Spleen (tissue), 7 donors: ENCODE measurements around the gene ATP5F1D.

ENCODE experiments used
- POLR2A ChIP-seq, 3 donors: fragments of 450-650 bp; IDR thresholded peaks; one replicate each; pipeline ENCODE4 v1.5.1; 2017; ENCODE audit warnings: antibody characterized with exemption in 3 of 3, mild to moderate bottlenecking in 1 of 3
- POLR2AphosphoS5 ChIP-seq, 3 donors: sonication (generic); formaldehyde crosslinking; IDR thresholded peaks; one replicate each; pipeline ENCODE4 v1.5.1; 2017; ENCODE audit warnings: antibody characterized with exemption in 3 of 3
- TF ChIP-seq, protein P1 (sequence below), 11 experiments: fragments of 200-600 bp in 7 of 11; fragments of 450-650 bp in 4 of 11; sonication (generic) in 4 of 11; IDR thresholded peaks in 8 of 11; conservative IDR thresholded peaks in 3 of 11; 1 replicate in 7 of 11; 2 replicates in 4 of 11; pipeline versions ENCODE4 v1.4.0 to v1.8.0; 2016 to 2021; ENCODE audit warnings: antibody characterized with exemption in 11 of 11, inconsistent platforms in 4 of 11, mild to moderate bottlenecking in 1 of 11
- donor health status: DM: no; HTN: no; CAD: no; lungs with moderate emphysema.
- donor health status: DM: no; HTN: no; CAD: no.
- donor health status: DM: no; HTN: no; CAD: no.

DNA sequence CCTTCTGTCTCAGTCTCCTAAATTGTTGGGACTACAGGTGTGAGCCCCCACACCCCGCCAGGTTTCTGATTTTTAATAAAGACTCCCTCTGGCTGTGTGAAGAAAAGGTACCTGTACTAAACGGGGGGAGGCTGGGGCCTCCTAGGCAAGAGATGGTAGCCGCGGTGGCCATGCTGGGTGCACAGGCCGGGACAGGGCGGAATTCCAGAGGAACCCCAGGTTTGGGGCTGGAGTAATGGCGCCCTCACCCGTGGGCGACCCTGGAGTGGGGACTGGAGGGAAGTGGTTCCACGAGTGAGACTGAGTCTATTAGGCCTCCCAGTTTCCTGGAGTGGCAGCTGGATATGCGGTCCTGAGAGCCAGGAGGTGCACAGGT is 2.1 kb upstream of the ATP5F1D start:
- TF ChIP-seq, protein P1, sequence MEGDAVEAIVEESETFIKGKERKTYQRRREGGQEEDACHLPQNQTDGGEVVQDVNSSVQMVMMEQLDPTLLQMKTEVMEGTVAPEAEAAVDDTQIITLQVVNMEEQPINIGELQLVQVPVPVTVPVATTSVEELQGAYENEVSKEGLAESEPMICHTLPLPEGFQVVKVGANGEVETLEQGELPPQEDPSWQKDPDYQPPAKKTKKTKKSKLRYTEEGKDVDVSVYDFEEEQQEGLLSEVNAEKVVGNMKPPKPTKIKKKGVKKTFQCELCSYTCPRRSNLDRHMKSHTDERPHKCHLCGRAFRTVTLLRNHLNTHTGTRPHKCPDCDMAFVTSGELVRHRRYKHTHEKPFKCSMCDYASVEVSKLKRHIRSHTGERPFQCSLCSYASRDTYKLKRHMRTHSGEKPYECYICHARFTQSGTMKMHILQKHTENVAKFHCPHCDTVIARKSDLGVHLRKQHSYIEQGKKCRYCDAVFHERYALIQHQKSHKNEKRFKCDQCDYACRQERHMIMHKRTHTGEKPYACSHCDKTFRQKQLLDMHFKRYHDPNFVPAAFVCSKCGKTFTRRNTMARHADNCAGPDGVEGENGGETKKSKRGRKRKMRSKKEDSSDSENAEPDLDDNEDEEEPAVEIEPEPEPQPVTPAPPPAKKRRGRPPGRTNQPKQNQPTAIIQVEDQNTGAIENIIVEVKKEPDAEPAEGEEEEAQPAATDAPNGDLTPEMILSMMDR (IDR thresholded peaks at IDR 0.05 in 8 of 11, conservative IDR thresholded peaks at IDR 0.05 in 3 of 11): no peak
- no peak for TF ChIP-seq POLR2A (IDR thresholded peaks at IDR 0.05)
- TF ChIP-seq POLR2AphosphoS5 (IDR thresholded peaks at IDR 0.05): no peak
